Mesodermal cell (in vitro differentiated cells): ENCODE measurements around the gene KISS1R.
A peak's percentile ranks its signal among the peaks of the same experiment; 100 is the strongest.
"Not testable (repeated sequence)": the region's sequence is repeated elsewhere in the genome, so short reads cannot be mapped to it uniquely, and the experiment has no call there.

Experiments used
- H3K27ac ChIP-seq: 2 replicates; pipeline ENCODE4 v1.7.0; 2013; ENCODE audit warnings: mild to moderate bottlenecking, low read depth, low read length, moderate library complexity; ENCODE audit not compliant: severe bottlenecking
- H3K36me3 ChIP-seq: 2 replicates; pipeline ENCODE4 v1.7.1; 2013; ENCODE audit warnings: mild to moderate bottlenecking, low read length, moderate library complexity; ENCODE audit not compliant: control insufficient read depth, insufficient read depth
- H3K4me1 ChIP-seq: one replicate; pipeline ENCODE4 v1.7.1; 2013; ENCODE audit warnings: mild to moderate bottlenecking, low read length; ENCODE audit not compliant: insufficient read depth, control insufficient read depth, poor library complexity, severe bottlenecking
- H3K4me3 ChIP-seq: 2 replicates; pipeline ENCODE4 v1.7.0; 2013; ENCODE audit warnings: low read length, control low read depth, mild to moderate bottlenecking; ENCODE audit not compliant: insufficient read depth, poor library complexity, severe bottlenecking; ENCODE audit errors: extremely low read depth
- H3K9me3 ChIP-seq: 2 replicates; pipeline ENCODE4 v1.7.1; 2013; ENCODE audit warnings: mild to moderate bottlenecking, low read length, moderate library complexity; ENCODE audit not compliant: control insufficient read depth
- WGBS, 2 experiments: methylation state at CpG; one replicate each; pipeline ENCODE4 v1.1.5; 2013; ENCODE audit warnings: missing lambda C conversion rate in 2 of 2; ENCODE audit not compliant: insufficient coverage in 2 of 2; 5-methylcytosine and 5-hydroxymethylcytosine counted together

KISS1R gene

DNA sequence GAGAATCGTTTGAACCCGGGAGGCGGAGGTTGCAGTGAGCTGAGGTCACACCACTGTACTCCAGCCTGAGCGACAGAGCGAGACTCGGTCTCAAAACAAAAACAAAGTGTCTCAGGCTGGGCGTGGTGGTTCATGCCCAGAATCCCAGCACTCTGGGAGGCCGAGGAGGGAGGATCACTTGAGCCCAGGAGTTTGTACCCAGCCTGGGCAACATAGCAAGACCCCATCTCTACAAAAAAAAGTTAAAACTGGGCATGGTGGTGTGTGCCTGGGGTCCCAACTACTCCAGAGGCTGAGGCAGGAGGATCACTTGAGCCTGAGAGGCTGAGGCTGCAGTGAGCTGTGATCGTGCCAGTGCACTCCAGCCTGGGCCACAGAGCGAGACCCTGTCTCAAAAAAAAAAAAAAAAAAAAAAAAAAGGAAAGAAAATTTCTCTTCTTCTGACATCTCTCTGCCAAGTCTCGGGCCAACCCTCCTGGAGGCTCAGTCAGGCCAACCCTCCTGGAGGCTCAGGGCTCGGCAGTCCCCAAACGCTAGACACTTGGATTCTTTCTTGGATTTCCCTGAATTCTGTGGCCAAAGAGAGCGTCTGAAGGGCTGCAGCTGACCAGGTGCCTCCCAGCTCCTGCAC, 35.0 kb downstream of the KISS1R start:
- 83 to 86% methylated on average over 10 to 13 of the region's 14 CpGs for WGBS, 2 experiments
- H3K9me3 ChIP-seq = no peaks in the 10 kb centered on the region
- peaks cover 46% of the 10 kb centered on the region for H3K4me1 ChIP-seq
- peak overlapping the region; percentile 96 for H3K27ac ChIP-seq
- peaks cover 42% of the 10 kb centered on the region for H3K36me3 ChIP-seq
- no peak overlapping the region for H3K4me3 ChIP-seq

DNA sequence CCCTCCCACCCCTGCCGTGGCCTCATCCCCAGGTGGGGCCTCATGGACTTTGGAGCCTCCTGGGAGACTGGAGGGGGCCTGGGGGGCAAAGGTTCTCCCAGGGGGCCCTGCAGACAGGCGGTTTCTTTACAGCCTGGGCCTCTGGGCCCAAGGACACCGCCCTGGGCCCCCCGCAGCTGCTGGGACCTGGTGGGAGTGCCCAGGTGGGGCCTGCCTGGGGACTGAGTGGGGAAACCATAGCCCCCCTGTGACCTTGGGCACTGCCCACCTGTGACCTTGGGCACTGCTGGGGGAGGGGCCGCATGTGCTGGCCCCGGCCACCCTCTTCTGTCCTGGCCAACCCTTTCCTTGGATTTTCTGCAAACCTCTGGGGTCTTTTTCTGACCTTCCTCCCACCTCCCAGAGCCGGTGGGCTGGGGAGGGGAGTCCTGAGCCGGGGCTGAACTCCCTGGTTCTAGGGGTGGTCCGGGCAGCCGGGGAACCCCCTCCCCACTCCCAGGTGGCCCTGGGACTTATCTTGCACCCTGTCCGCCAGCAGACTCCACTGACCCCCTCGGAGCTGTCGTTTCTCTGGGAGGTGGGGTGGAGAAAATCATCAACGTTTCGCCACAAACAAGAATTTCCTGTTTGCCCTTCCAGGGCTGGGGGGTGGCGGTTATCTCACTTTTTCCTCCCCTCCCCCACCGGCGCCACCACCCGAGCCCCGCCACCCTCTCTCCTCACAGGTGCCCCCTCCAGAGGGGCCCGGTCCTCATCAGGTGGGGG, 35.7 kb downstream of the KISS1R start:
- no peaks in the 10 kb centered on the region for H3K9me3 ChIP-seq
- H3K4me1 ChIP-seq = peaks cover 48% of the 10 kb centered on the region
- H3K27ac ChIP-seq = peak overlapping the region; percentile 96
- peak overlapping the region; percentile 11 for H3K4me3 ChIP-seq
- WGBS, 2 experiments = 35 to 48% methylated on average over 4 to 6 of the region's 21 CpGs
- peaks cover 39% of the 10 kb centered on the region for H3K36me3 ChIP-seq

GRCh38 chr19:953445-954271, 36.5 kb downstream of the KISS1R start:
- 38 to 41% methylated on average over 14 to 19 of the region's 33 CpGs for WGBS, 2 experiments
- Histone ChIP-seq H3K27ac (peak overlapping the region; percentile 96), H3K4me3 (peak overlapping the region; percentile 11), H3K4me1 (peaks cover 48% of the 10 kb centered on the region), H3K36me3 (peaks cover 32% of the 10 kb centered on the region), H3K9me3 (no peaks in the 10 kb centered on the region)

DNA sequence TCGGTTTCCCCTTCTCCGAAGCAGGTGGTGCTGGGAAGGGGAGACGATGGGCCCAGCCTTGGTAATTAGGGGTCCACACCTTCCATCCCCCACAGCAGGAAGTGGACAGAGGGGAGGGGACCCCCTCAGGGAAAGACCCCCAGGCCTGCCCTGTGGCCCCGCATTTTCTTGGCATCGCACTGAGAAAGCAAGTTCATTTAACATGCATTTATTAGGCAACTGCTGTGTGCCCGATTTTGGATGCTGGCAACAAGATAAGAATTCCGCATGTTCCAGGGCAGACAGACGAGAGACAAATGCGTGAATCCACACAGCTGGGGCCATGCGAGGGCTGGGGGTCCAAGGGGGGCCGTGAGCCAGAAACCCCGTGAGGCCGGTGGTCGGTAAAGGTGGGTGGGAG, 37.1 kb downstream of the KISS1R start:
- 71 to 83% methylated on average over 11 to 12 of the region's 14 CpGs for WGBS, 2 experiments
- Histone ChIP-seq H3K4me1 (peaks cover 49% of the 10 kb centered on the region), H3K36me3 (peaks cover 38% of the 10 kb centered on the region), H3K4me3 (no peak overlapping the region), H3K9me3 (no peaks in the 10 kb centered on the region), H3K27ac (peak overlapping the region; percentile 96)

GRCh38 chr19:954672-955494, 37.8 kb downstream of the KISS1R start:
- no peak overlapping the region for H3K4me3 ChIP-seq
- peak overlapping the region; percentile 96 for H3K27ac ChIP-seq
- no peaks in the 10 kb centered on the region for H3K9me3 ChIP-seq
- peaks cover 54% of the 10 kb centered on the region for H3K4me1 ChIP-seq
- 68 to 74% methylated on average over 37 to 41 of the region's 43 CpGs for WGBS, 2 experiments
- peaks cover 42% of the 10 kb centered on the region for H3K36me3 ChIP-seq

GRCh38 chr19:955803-956765, 39.0 kb downstream of the KISS1R start:
- H3K4me1 ChIP-seq = peaks cover 66% of the 10 kb centered on the region
- 65 to 77% methylated on average over 45 to 50 of the region's 55 CpGs for WGBS, 2 experiments
- H3K4me3 ChIP-seq = no peak overlapping the region
- no peaks in the 10 kb centered on the region for H3K9me3 ChIP-seq
- H3K27ac ChIP-seq = peak overlapping the region; percentile 96
- H3K36me3 ChIP-seq = peaks cover 50% of the 10 kb centered on the region

DNA sequence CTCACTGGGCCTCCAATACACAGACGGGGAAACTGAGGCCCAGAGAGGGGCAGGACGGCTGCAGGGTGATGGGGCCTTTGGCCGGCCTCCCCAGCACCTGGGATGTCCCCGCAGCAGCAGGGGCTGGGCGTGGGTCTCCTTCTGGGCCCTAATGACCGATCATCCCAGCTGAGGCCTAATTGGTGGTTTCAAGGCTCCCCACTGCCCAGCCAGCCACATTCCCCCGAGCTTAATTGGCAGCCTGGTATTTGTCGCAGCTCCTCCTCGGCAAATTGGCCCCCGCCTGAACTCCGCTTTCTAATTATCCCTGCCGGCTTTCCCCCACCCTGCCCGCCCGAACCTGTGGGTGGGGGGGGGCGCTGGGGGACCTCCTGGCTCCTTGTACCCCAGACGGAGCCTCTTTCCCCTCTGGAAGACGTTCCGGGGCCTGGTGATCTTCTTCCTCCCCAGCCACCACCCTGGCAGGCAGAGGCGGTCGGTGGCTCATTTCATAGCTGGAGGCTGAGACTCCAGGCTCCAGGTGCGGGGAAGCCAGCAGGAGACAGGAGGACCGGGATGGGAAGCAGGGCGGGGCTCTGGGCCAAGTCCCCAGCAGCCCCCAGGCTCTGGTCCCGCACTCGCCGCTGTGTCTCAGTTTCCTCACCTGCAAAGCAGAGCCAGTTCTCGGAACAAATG, 39.8 kb downstream of the KISS1R start:
- WGBS, 2 experiments = 40 to 47% methylated on average over 14 to 16 of the region's 27 CpGs
- H3K27ac ChIP-seq = peak overlapping the region; percentile 96
- H3K4me3 ChIP-seq = no peak overlapping the region

DNA sequence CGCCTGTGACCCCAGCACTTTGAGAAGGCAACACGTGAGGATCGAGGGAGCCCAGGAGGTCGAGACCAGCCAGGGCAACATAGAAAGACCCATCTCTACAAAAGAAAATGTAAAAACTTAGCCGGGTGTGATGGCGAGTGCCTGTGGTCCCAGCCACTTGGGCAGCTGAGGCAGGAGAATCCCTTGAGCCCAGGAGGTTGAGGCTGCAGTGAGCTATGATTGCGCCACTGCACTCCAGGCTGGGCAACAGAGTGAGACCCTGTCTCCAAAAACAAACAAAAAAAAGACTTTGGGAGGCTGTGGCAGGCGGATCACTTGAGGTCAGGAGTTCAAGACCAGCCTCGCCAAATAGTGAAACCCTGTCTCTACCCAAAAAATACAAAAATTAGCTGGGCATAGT, 40.4 kb downstream of the KISS1R start:
- H3K4me3 ChIP-seq, H3K9me3 ChIP-seq: not testable (repeated sequence)
- Histone ChIP-seq H3K36me3 (peaks cover 55% of the 10 kb centered on the region), H3K4me1 (peaks cover 69% of the 10 kb centered on the region), H3K27ac (peak overlapping the region; percentile 96)
- 86 to 97% methylated on average over 7 of the region's 9 CpGs for WGBS, 2 experiments

More for the DNA sequence above, 39.8 kb downstream of the KISS1R start:
- peaks cover 50% of the 10 kb centered on the region for H3K36me3 ChIP-seq
- H3K9me3 ChIP-seq = no peaks in the 10 kb centered on the region
- H3K4me1 ChIP-seq = peaks cover 66% of the 10 kb centered on the region
